ENCODE results near the gene SCN5A. TPM values are rescaled to one million over a fixed set of nuclear protein-coding genes. Genes with fewer than 3 reads are reported as not detected.

Gene SCN5A
- total RNA-seq, 1 donor from 2014 or later: not detected

DNA sequence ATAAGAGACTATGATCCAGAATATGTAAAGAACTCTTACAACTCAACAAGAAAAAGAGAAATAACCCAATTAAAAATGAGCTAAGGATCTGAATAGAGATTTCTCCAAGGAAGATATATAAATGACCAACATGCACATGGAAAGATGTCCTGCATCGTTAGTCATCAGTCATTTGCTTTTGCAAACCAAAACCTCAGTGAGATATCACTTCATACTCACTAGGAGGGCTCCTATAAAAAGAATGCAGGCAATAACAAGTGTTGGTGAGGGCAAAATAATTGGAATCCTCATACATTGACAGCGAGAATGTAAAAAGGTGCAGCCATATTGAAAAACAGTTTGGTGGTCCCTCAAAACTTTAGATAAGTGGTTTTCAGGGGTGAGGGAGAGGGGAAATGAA, 96.4 kb downstream of the SCN5A start:
- DNase-seq (ENCODE audit: low read depth) (no peak), FAIRE-seq (no peak)
- TF ChIP-seq, protein P1, sequence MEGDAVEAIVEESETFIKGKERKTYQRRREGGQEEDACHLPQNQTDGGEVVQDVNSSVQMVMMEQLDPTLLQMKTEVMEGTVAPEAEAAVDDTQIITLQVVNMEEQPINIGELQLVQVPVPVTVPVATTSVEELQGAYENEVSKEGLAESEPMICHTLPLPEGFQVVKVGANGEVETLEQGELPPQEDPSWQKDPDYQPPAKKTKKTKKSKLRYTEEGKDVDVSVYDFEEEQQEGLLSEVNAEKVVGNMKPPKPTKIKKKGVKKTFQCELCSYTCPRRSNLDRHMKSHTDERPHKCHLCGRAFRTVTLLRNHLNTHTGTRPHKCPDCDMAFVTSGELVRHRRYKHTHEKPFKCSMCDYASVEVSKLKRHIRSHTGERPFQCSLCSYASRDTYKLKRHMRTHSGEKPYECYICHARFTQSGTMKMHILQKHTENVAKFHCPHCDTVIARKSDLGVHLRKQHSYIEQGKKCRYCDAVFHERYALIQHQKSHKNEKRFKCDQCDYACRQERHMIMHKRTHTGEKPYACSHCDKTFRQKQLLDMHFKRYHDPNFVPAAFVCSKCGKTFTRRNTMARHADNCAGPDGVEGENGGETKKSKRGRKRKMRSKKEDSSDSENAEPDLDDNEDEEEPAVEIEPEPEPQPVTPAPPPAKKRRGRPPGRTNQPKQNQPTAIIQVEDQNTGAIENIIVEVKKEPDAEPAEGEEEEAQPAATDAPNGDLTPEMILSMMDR (IDR thresholded peaks at IDR 0.05; ENCODE audit: insufficient read depth, low read length, severe bottlenecking): no peak
- Histone ChIP-seq H3K4me3 (ENCODE audit: low read depth, low read length) (no peak overlapping the region), H3K36me3 (ENCODE audit: control insufficient read depth, insufficient read depth, low read length) (no peaks in the 10 kb centered on the region), H3K27me3 (ENCODE audit: control insufficient read depth, insufficient read depth, low read length) (no peaks in the 10 kb centered on the region)

DNA sequence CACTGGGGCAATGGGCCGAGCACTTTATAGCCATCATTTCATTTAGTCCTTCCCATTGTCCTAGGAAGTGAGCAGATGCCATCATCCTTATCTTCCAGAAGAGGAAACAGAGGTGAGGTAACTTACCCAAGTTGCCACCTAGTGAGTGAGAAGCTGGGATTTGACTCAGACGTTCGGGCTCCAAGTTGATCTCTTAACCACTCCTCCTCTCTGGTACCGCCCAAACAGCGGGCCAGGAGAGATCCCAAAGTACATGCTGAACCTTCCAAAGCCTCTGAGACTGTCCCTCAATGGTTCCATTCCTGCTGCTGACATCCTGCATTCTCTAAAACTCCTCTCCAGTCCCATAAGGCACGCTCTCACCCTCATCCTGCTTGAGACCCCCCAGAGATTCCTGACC, 97.1 kb downstream of the SCN5A start:
- Histone ChIP-seq H3K36me3 (ENCODE audit: control insufficient read depth, insufficient read depth, low read length) (no peaks in the 10 kb centered on the region), H3K4me3 (ENCODE audit: low read depth, low read length) (no peak overlapping the region), H3K27me3 (ENCODE audit: control insufficient read depth, insufficient read depth, low read length) (no peaks in the 10 kb centered on the region)
- DNase-seq (ENCODE audit: low read depth) (no peak), FAIRE-seq (no peak)
- TF ChIP-seq, protein P1 (IDR thresholded peaks at IDR 0.05; ENCODE audit: insufficient read depth, low read length, severe bottlenecking): no peak

DNA sequence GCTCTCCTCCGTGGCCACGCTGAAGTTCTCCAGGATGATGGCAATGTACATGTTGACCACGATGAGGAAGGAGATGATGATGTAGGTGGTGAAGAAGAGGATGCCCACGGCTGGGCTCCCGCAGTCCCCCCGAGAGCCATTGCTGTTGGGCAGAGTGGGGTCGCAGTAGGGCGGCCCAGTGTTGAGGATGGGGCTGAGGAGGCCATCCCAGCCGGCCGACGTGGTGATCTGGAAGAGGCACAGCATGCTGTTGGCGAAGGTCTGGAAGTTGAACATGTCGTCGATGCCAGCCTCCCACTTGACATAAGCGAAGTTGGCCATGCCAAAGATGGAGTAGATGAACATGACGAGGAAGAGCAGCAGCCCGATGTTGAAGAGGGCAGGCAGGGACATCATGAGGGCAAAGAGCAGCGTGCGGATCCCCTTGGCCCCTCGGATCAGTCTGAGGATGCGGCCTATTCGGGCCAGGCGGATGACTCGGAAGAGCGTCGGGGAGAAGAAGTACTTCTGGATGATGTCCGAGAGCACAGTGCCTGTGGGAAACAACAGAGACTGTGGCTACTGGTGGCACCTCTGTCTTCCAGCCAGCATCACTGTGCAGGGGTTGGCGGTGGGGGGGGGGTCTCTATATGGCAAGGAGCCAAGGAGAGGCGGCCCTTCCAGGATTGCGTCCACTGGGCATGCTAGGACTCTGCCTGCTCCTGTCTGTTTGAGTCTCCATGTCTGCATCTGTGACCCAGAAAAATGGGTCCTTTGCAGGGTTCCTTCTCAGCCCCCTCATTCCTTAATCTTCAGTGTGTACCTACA, 98.3 kb downstream of the SCN5A start:
- Histone ChIP-seq H3K4me3 (ENCODE audit: low read depth, low read length) (no peak overlapping the region), H3K27me3 (ENCODE audit: control insufficient read depth, insufficient read depth, low read length) (no peaks in the 10 kb centered on the region), H3K36me3 (ENCODE audit: control insufficient read depth, insufficient read depth, low read length) (no peaks in the 10 kb centered on the region)
- TF ChIP-seq, protein P1 (IDR thresholded peaks at IDR 0.05; ENCODE audit: insufficient read depth, low read length, severe bottlenecking): no peak
- peak; percentile 77 for FAIRE-seq
- DNase-seq (ENCODE audit: low read depth): no peak

DNA sequence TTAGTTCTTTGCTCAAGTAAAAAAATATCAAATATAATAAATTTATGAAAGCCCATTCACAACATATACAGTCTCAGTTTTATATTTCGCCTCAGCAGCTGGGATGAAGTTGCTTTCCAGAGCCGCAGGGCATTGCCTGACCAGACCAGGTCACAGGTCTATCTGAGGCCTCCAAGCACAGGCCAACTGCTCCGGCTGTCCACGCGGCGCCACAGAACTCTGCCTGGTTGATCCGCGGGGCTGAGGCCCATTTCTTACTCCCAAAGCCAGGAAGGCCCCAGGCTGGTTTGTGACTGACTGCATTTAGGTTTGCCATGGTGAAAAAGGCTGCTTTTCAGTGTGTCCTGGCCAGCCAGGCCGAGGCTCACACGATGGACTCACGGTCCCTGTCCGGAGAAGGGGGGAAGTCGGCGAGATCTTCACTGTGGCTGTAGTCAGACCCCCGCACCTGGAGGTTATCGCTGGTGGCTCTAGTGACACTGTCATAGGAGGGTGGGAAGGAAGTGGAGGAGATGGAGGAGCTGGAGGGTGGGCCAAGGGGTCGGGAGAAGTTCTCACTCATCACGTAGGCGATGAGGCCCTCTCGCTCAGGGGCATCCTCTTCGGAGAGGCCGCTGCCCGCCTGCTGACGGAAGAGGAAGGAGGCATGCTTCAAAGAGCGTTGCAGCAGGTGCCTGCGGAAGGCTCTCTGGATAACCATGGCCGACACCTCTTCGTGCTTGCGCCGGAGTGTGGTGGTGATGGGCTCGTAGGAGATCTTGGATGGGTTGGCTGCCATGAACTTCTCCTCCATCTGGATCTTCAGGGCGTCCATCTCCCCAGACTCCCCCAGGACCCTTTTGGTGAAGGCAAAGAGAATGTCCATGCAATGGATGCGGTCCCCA, 99.3 kb downstream of the SCN5A start:
- DNase-seq (ENCODE audit: low read depth): no peak
- TF ChIP-seq, protein P1 (IDR thresholded peaks at IDR 0.05; ENCODE audit: insufficient read depth, low read length, severe bottlenecking): no peak
- no peak overlapping the region for H3K4me3 ChIP-seq (ENCODE audit: low read depth, low read length)
- no peak for FAIRE-seq
- H3K36me3 ChIP-seq (ENCODE audit: control insufficient read depth, insufficient read depth, low read length): no peaks in the 10 kb centered on the region
- H3K27me3 ChIP-seq (ENCODE audit: control insufficient read depth, insufficient read depth, low read length): no peaks in the 10 kb centered on the region

DNA sequence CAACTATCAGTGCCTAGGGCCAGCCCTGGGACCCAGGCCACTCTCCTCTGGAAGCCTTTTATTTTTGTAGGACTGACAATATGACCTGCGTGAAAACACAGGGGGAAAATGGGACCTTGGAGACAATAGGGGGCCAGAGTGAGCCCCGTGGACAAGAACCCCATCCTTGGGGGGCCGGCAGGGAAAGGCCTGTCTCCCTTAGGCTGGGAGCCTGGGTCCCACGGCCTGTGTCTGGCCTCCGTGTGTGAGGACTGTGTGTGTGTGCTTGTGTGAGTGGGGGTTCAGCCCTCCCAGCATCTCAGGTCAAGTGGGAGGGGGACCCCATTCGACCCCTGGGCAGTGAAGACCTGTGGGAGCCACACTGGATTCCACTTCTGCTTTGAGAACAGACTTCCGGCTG, 100.0 kb downstream of the SCN5A start:
- Histone ChIP-seq H3K4me3 (ENCODE audit: low read depth, low read length) (no peak overlapping the region), H3K36me3 (ENCODE audit: control insufficient read depth, insufficient read depth, low read length) (no peaks in the 10 kb centered on the region), H3K27me3 (ENCODE audit: control insufficient read depth, insufficient read depth, low read length) (no peaks in the 10 kb centered on the region)
- DNase-seq (ENCODE audit: low read depth) (no peak), FAIRE-seq (no peak)
- TF ChIP-seq, protein P1 (IDR thresholded peaks at IDR 0.05; ENCODE audit: insufficient read depth, low read length, severe bottlenecking): no peak

Data from bronchial epithelial cell (primary cell).